A549 treated with AZD9567 at 1 μM for 4 hours (cell line): ENCODE data around the gene OR51G2. TPM values are rescaled to one million over a fixed set of nuclear protein-coding genes. Genes with fewer than 3 reads are reported as not detected.

Experiments used
- total RNA-seq: library from RNA; stranded (reverse); fragments of 200-300 nt; extraction: Qiagen RNA extraction; gene quantifications from 5 replicates; pipeline ENCODE4 v1.2.3, GENCODE V29; 2022; ENCODE audit not compliant: insufficient read depth

Gene OR51G2, protein sequence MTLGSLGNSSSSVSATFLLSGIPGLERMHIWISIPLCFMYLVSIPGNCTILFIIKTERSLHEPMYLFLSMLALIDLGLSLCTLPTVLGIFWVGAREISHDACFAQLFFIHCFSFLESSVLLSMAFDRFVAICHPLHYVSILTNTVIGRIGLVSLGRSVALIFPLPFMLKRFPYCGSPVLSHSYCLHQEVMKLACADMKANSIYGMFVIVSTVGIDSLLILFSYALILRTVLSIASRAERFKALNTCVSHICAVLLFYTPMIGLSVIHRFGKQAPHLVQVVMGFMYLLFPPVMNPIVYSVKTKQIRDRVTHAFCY
- total RNA-seq: not detected in 5 replicates

DNA sequence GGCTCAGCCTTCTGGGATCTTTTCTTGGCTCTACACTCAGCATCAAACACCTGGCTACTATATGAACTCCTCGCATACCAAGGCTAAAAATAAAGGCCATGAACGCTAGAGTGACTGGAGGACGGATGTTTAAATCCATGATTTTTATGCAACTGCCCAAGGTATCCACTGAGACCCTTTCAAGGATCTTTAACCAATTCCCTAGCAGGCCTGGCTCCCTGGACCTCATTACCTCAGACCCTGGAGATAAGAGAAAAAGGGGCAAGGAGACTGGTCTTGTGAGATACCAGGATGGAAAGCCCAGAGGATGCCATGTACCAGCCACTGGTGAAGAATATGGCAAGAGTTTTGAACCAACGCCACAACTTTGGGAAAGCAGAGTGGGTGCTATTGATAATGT is at the start of gene OR51G2:
Gene OR51G2 (minus strand): TSS at position 101 of the 400 bp plus-strand sequence. CDS start 3,687 bp downstream, outside the sequence.

DNA sequence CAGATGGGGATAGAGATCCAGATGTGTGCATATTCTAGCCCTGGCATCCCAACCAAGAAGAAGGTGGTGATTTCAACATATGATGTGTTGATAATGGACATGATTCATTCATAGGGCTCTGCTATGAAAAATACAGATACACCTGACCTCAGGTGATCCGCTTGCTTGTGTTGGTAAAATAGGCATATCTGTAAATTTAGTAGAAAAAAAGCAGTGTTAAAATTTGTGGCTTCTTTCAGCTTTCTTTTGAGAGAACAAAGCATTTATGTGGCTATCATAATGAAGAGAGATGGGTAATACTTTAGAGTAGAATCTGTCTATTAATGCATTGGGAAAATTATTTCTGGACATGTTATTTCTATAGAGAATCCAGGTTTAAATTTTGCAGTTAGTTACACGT is 36.5 kb upstream of the OR51G2 start, which contains the start of gene OR51A2:
Gene OR51A2 (minus strand): TSS at position 101 of the 400 bp plus-strand sequence. CDS start 0 bp downstream, at position 101.

DNA sequence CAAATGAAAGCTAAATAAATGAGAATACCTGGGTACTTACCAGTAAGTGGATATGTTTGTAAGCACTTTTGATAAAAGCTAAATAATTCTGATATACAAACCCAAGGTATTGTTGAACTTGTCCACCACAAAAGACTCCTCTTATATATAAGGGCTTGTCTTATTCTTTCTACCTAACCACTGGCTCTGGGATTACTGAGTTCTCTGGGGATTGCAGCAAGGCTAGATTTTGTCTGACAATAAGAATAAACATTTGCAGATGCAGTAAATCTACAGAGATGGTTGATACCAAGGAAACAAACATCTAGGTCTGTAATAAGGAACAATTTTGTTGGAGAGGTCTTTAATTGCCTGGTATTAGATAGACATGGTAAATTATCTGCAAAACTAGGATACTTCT is 28.4 kb upstream of the OR51G2 start, which contains the start of gene OR51A4:
Gene OR51A4 (minus strand): TSS at position 101 of the 400 bp plus-strand sequence. CDS start 505 bp downstream, outside the sequence.

DNA sequence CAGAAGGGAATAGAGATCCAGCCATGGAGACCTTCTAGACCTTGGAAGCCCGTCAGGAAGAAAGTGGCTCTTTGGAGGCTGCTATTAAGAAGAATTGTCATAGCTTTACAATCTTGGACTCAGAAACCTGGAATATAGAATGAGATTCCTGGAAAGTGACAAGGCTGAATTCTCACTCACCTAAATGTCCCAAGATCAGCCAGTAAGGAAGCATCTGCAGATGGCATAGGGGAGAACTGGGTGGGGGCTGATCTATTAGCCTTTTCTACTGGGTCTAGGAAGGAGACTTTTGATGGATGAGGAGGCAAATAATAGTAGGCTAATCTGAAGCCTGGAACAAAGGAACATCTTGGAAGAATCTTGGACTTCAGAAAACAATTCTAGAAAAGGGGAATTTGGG is 5.1 kb upstream of the OR51G2 start, which contains the start of gene OR51G1:
Gene OR51G1 (minus strand): TSS at position 101 of the 400 bp plus-strand sequence. CDS start 0 bp downstream, at position 101.

DNA sequence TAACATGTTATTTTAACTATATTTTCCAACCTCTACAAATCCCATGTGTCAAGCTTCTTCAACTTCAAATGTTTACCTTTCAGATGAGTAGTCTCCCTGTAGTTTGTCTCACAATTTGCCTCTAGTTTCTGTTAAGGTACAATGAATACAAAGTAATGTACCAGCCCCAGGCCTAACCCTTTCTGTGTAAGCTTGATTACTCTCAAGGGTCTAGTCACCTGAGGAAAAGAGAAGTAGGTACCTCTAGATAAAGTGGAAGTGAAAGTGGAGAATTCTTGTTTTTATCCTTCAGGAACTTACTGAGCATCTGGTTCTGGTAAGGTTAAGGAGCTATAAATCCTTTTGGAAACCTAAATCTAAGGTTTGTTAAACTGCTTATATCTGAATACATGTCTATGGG is 15.7 kb downstream of the OR51G2 start, which contains the start of gene OR51A7:
Gene OR51A7 (plus strand): TSS at position 300 of the 400 bp plus-strand sequence. CDS start 3,587 bp downstream, outside the sequence.

DNA sequence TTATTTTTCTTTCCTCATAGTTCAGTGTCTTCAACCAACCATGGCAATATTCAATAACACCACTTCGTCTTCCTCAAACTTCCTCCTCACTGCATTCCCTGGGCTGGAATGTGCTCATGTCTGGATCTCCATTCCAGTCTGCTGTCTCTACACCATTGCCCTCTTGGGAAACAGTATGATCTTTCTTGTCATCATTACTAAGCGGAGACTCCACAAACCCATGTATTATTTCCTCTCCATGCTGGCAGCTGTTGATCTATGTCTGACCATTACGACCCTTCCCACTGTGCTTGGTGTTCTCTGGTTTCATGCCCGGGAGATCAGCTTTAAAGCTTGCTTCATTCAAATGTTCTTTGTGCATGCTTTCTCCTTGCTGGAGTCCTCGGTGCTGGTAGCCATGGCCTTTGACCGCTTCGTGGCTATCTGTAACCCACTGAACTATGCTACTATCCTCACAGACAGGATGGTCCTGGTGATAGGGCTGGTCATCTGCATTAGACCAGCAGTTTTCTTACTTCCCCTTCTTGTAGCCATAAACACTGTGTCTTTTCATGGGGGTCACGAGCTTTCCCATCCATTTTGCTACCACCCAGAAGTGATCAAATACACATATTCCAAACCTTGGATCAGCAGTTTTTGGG is 37.2 kb downstream of the OR51G2 start, which contains the start of gene OR51T1:
Gene OR51T1 (plus strand): TSS at position 41 of the 641 bp plus-strand sequence. CDS start 0 bp downstream, at position 41.

Other genes starting within 250 kb of the OR51G2 start
- gene OR51E2, start 221.5 kb downstream of the OR51G2 start, total RNA-seq: not detected in 5 replicates
- not detected in 5 replicates for gene MMP26, start 214.6 kb downstream of the OR51G2 start, total RNA-seq
- gene OR51F1, start 149.4 kb downstream of the OR51G2 start, total RNA-seq: not detected in 5 replicates
- not detected in 5 replicates for gene OR52R1, start 115.0 kb downstream of the OR51G2 start, total RNA-seq
- gene OR51F2, start 98.0 kb downstream of the OR51G2 start, total RNA-seq: not detected in 5 replicates
- not detected in 5 replicates for gene OR51S1, start 70.1 kb downstream of the OR51G2 start, total RNA-seq
- not detected in 5 replicates for gene OR51T1, start 37.5 kb downstream of the OR51G2 start, total RNA-seq
- gene OR51A7, start 15.6 kb downstream of the OR51G2 start, total RNA-seq: not detected in 5 replicates
- not detected in 5 replicates for gene OR51G1, start 5.0 kb upstream of the OR51G2 start, total RNA-seq
- gene OR51A4, start 28.3 kb upstream of the OR51G2 start, total RNA-seq: not detected in 5 replicates
- not detected in 5 replicates for gene OR51A2, start 36.4 kb upstream of the OR51G2 start, total RNA-seq
- not detected in 5 replicates for gene OR51L1, start 75.5 kb upstream of the OR51G2 start, total RNA-seq
- gene OR52J3, start 127.2 kb upstream of the OR51G2 start, total RNA-seq: not detected in 5 replicates
- gene OR52E2, start 140.3 kb upstream of the OR51G2 start, total RNA-seq: not detected in 5 replicates
- gene OR52E1, start 150.2 kb upstream of the OR51G2 start, total RNA-seq: not detected in 5 replicates
- gene OR52A5, start 219.0 kb upstream of the OR51G2 start, total RNA-seq: not detected in 5 replicates
- not detected in 5 replicates for gene OR52A1, start 235.4 kb upstream of the OR51G2 start, total RNA-seq